ENCODE measurements around the gene UGGT1. TPM values are rescaled to one million over a fixed set of nuclear protein-coding genes. Genes with fewer than 3 reads are reported as not detected.
A peak's percentile ranks its signal among the peaks of the same experiment; 100 is the strongest.

Gene UGGT1
- polyA plus RNA-seq, 10 donors: 19.9 to 35.1 (median 26.9) TPM

GRCh38 chr2:128215897-128216642 lies 125.1 kb downstream of the UGGT1 start:
- no peak for DNase-seq

GRCh38 chr2:128217671-128218070 lies 126.7 kb downstream of the UGGT1 start:
- DNase-seq: no peak

DNA sequence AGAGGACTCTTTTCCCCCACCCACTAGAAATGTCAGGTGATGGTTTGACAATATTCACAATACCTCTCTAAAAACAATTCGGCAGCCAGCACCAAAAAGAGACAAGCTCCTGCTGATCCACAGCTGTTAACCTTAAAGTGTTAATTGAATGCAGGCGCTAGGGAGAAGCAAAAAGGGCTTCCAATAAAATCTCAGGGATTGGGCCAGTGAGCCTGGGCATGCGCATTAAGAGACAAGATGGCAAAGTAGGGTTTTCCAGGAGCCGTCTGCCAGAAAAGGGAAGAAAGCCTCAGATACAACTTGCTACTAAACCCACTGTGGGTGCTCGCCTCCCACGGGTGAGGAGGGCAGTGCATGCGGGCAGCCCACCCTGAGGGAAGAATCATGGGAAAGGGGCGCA lies 128.9 kb downstream of the UGGT1 start:
- DNase-seq: no peak

GRCh38 chr2:128227862-128228261 lies 136.9 kb downstream of the UGGT1 start:
- no peak for DNase-seq

DNA sequence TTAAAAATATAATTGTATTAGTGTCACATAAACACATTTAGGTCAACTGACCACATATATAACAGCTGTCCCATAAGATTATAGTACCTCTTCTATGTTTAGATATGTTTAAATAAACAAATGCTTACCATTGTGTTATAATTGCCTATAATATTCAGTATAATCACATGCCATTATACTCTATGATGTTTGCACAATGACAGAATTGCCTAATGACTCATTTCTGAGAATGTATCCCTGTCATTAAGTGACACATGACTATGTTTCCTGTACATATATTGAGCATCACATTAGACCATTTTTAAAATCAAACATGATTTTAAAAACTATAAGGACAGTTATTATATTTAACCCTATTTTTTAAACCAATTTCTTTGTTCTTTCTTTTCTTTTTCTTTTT lies 137.9 kb downstream of the UGGT1 start:
- no peak for DNase-seq

- peak; percentile 59 to 91 (median 85) for DNase-seq
Measured at GRCh38 chr2:128232965-128233789, 142.2 kb downstream of the UGGT1 start.

GRCh38 chr2:128233790-128234395 lies 142.9 kb downstream of the UGGT1 start:
- DNase-seq: no peak

DNA sequence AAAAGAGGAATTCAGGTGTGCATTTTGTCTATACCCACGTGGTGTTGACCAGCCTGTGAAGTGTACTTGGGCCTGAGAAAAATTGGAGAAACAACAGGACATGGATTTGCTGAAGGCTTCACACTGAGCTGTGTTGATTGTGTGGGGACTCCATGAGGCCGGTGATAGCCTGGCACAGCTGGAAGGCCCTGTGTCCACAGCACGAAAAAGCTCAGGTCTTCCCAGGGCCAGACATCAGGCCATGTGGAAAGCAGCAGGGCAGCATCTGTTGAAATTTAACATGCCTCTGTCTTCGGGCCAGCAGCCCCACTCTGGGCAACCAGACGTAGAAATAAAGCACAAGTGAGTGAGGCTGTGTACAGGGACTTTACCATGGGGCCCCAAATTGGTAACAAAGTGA lies 143.6 kb downstream of the UGGT1 start:
- DNase-seq: no peak

DNA sequence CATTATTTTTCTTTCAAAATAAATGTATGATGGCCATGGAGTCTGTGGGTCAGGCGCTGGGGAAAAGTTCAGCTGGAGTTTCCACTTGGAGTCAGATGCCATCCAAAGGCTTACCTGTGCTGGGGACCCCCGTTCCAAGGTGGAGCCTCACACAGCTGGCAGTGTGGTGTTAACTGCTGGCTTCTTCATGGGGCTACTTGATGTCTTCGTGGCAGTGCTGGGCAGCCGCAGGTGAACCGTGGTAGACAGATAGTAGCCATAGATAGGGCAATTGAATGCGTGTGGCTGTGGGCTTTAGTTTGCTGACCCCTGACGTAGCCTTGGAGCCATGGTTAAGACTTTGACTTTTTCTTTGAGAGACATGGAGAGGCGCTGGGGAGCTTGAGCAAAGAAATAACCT lies 144.6 kb downstream of the UGGT1 start:
- no peak for DNase-seq

GRCh38 chr2:128236491-128237035 lies 145.6 kb downstream of the UGGT1 start:
- DNase-seq: peak in 1 of 3 donors; percentile 22

GRCh38 chr2:128237081-128237534 lies 146.1 kb downstream of the UGGT1 start:
- DNase-seq: no peak

DNA sequence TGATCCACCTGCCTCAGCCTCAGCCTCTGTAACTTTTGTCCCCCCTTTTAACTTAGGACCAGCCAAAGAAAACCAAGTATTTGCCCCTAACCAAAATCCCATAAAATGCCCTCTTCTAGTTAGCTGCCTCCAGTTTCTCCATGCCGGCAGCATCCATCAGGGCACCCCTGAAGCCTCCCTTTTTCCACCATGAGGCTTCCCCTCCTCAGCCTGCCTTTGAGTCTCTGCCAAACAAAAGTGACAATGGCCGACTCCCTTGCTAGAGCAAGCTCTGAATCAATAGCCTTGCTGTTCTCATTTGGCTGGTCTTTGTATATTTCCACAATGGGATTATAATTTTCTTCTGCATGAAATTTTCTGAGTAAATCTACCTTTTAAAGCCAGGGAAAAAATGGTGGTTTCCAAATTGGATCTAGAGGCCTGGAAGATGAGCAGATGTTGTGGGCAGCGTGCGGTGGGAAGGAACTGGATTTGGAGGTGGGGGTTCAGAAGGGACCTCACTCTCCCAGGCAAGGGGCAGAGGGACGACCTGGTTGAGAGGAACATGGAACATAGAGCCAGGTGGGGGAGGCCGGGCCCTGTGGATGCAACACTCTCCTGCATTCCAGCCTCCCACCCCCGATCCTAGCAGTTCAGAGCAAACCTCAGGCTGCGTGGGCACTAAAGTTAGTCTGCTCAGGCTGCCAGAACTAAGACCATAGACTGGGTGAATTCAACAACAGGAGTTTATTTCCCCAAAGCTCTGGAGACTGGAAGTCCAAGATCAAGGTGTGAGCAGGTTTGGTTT lies 147.1 kb downstream of the UGGT1 start:
- no peak for DNase-seq

DNA sequence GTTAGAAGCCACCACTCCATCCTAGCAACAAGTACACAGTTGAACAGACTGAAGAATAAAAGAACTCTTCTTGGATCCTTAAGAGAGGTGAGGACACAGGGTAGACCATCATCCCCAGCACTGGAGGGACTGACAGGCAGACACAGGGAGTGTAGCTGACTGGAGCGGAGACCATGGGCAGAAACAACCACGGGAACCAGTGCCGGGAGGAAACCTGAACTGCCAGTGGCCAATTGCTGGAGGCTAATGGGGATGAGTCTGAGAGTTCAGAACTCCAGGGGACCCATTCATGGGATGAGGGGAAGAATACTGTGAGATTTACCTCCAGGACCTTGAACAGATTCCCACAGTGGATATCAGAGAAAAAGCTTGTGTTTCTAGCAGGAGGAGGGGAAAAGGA lies 150.9 kb downstream of the UGGT1 start:
- DNase-seq: no peak

Other genes starting within 250 kb of the UGGT1 start
- 10 to 100 TPM; 41.4 to 53.7 (median 44.5) TPM for gene POLR2D, start 233.0 kb upstream of the UGGT1 start, polyA plus RNA-seq (ENCODE audit: insufficient read length in 10 of 10)
- 10 to 100 TPM; 12.8 to 17.9 (median 15.3) TPM for gene AMMECR1L, start 205.2 kb upstream of the UGGT1 start, polyA plus RNA-seq (ENCODE audit: insufficient read length in 10 of 10)
- 10 to 100 TPM; 11.5 to 16.8 (median 13.6) TPM for gene SAP130, start 63.1 kb upstream of the UGGT1 start, polyA plus RNA-seq (ENCODE audit: insufficient read length in 10 of 10)
- 10 to 100 TPM; 18.7 to 49.2 (median 25.1) TPM for gene HS6ST1, start 227.7 kb downstream of the UGGT1 start, polyA plus RNA-seq (ENCODE audit: insufficient read length in 10 of 10)